ENCODE results near the gene CELSR2. TPM values are rescaled to one million over a fixed set of nuclear protein-coding genes. Genes with fewer than 3 reads are reported as not detected.

Gene CELSR2
- total RNA-seq, 2 donors from 2014 or later = 4.2 to 6.1 TPM

DNA sequence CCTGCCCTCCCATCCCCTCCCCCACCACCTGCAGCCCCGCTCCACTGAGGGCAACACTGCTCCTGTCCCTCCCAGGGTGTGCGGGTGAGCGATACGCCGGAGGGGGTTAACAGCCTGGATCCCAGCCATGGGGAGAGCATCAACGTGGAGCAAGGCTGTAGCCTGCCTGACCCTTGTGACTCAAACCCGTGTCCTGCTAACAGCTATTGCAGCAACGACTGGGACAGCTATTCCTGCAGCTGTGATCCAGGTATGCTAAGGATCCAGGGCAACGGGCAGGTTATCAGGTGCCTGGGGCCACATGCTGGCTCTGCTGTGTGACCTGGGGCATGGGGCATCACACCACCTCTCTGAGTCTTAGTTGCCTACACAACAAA is 15.0 kb downstream of the CELSR2 start:
- no peak overlapping the region for H3K9ac ChIP-seq (ENCODE audit: low read depth in 2 of 2, low read length in 2 of 2)
- no peaks in the 10 kb centered on the region for H3K4me1 ChIP-seq
- H3K36me3 ChIP-seq = no peaks in the 10 kb centered on the region
- no peak for DNase-seq
- H3K27ac ChIP-seq = no peak overlapping the region
- intact Hi-C loops (cut with DNase I) = no loop called here
- no peaks in the 10 kb centered on the region for H3K27me3 ChIP-seq
- no peaks in the 10 kb centered on the region for H3K9me3 ChIP-seq
- H3K4me3 ChIP-seq = no peak overlapping the region
- TF ChIP-seq, protein P1, sequence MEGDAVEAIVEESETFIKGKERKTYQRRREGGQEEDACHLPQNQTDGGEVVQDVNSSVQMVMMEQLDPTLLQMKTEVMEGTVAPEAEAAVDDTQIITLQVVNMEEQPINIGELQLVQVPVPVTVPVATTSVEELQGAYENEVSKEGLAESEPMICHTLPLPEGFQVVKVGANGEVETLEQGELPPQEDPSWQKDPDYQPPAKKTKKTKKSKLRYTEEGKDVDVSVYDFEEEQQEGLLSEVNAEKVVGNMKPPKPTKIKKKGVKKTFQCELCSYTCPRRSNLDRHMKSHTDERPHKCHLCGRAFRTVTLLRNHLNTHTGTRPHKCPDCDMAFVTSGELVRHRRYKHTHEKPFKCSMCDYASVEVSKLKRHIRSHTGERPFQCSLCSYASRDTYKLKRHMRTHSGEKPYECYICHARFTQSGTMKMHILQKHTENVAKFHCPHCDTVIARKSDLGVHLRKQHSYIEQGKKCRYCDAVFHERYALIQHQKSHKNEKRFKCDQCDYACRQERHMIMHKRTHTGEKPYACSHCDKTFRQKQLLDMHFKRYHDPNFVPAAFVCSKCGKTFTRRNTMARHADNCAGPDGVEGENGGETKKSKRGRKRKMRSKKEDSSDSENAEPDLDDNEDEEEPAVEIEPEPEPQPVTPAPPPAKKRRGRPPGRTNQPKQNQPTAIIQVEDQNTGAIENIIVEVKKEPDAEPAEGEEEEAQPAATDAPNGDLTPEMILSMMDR (IDR thresholded peaks at IDR 0.05) = no peak

DNA sequence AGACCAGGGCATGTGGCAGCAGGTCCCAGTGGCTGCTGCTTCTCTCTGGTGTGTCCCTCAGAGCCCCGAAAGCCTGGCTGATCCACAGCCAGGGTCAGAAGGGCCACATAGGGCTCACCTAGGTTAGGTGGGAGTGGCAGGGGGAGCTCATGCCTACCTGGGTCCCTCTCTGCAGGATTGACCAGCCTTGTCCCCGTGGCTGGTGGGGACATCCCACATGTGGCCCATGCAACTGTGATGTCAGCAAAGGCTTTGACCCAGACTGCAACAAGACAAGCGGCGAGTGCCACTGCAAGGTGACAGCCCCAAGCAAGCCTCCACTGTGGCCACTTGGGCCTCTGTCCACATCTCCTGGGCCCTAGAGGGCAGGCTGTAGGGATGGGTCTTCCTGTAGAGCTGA is 15.7 kb downstream of the CELSR2 start:
- no peaks in the 10 kb centered on the region for H3K27me3 ChIP-seq
- no peaks in the 10 kb centered on the region for H3K4me1 ChIP-seq
- H3K9me3 ChIP-seq = no peaks in the 10 kb centered on the region
- DNase-seq = no peak
- TF ChIP-seq, protein P1 (IDR thresholded peaks at IDR 0.05) = no peak
- intact Hi-C loops (cut with DNase I) = no loop called here
- H3K4me3 ChIP-seq = no peak overlapping the region
- H3K9ac ChIP-seq (ENCODE audit: low read depth in 2 of 2, low read length in 2 of 2) = no peak overlapping the region
- no peaks in the 10 kb centered on the region for H3K36me3 ChIP-seq
- no peak overlapping the region for H3K27ac ChIP-seq

DNA sequence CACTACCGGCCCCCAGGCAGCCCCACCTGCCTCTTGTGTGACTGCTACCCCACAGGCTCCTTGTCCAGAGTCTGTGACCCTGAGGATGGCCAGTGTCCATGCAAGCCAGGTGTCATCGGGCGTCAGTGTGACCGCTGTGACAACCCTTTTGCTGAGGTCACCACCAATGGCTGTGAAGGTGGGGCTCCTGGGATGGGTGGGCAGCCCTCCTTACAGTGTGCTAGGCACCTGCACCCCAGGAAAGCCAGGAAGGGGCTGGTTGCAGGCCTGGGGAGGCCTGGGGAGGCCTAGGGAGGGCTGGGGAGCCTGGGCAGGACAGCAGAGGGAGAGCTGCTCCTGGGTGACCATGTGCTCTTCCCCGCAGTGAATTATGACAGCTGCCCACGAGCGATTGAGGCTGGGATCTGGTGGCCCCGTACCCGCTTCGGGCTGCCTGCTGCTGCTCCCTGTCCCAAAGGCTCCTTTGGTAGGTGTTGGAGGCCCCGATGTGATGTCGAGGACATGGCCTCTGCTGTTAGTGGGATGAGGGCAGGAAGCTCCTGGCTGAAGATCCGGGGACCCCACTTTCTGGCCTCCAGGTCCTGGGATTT is 16.5 kb downstream of the CELSR2 start:
- TF ChIP-seq, protein P1 (IDR thresholded peaks at IDR 0.05) = no peak

DNA sequence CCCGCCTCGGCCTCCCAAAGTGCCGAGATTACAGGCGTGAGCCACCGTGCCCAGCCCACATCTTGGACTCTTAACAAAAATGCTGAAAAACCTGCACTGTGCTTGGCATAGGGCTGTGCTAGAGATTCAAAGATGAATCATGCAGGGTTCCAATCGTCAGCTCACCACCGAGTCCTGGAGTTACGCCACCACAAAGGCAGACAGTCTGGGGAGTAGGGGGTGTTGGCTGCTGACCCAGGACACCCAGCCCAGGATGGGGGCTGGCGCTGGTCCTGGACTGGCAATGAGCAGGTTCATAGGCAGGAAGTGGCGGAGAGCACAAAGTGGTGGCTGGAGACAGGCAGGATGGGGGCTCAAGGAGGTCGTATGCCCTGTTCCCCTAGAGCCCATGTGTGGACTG is 17.6 kb downstream of the CELSR2 start:
- no peak overlapping the region for H3K9ac ChIP-seq (ENCODE audit: low read depth in 2 of 2, low read length in 2 of 2)
- no peaks in the 10 kb centered on the region for H3K27me3 ChIP-seq
- no peaks in the 10 kb centered on the region for H3K36me3 ChIP-seq
- no peak overlapping the region for H3K4me3 ChIP-seq
- no peaks in the 10 kb centered on the region for H3K4me1 ChIP-seq
- H3K27ac ChIP-seq = no peak overlapping the region
- TF ChIP-seq, protein P1 (IDR thresholded peaks at IDR 0.05) = no peak
- H3K9me3 ChIP-seq = no peaks in the 10 kb centered on the region
- no peak for DNase-seq
- intact Hi-C loops (cut with DNase I) = no loop called here

More for the DNA sequence above, 16.5 kb downstream of the CELSR2 start:
- no peak overlapping the region for H3K4me3 ChIP-seq
- no peak overlapping the region for H3K27ac ChIP-seq
- H3K4me1 ChIP-seq = no peaks in the 10 kb centered on the region
- intact Hi-C loops (cut with DNase I) = no loop called here
- H3K9ac ChIP-seq (ENCODE audit: low read depth in 2 of 2, low read length in 2 of 2) = no peak overlapping the region
- H3K9me3 ChIP-seq = no peaks in the 10 kb centered on the region
- no peak for DNase-seq
- no peaks in the 10 kb centered on the region for H3K27me3 ChIP-seq
- H3K36me3 ChIP-seq = no peaks in the 10 kb centered on the region

DNA sequence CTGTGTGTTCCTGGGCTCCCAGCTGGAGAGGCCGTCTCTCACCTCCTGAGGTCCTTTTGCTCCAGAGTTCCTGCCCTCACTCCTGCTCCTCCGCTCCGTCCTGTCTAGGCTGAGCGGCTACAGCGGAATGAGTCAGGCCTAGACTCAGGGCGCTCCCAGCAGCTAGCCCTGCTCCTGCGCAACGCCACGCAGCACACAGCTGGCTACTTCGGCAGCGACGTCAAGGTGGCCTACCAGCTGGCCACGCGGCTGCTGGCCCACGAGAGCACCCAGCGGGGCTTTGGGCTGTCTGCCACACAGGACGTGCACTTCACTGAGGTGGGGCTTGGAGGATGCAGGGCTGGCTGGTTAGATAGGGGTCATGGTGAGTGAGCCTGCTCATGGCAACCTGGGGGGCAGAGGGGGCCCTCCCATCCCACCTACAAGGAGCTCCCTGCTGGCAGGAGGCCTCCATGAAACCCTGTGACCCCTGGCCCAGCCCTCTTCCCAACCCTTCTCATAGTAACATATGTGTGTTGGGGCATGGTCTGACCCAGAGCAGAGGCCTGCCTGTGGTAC is 18.5 kb downstream of the CELSR2 start:
- Histone ChIP-seq H3K27me3 (no peaks in the 10 kb centered on the region), H3K9ac (ENCODE audit: low read depth in 2 of 2, low read length in 2 of 2) (no peak overlapping the region), H3K27ac (no peak overlapping the region), H3K4me1 (no peaks in the 10 kb centered on the region), H3K36me3 (no peaks in the 10 kb centered on the region), H3K4me3 (no peak overlapping the region), H3K9me3 (no peaks in the 10 kb centered on the region)
- DNase-seq = no peak
- intact Hi-C loops (cut with DNase I) = no loop called here
- TF ChIP-seq, protein P1 (IDR thresholded peaks at IDR 0.05) = no peak

All from colonic mucosa (tissue), 4 donors.